8988T (cell line): ENCODE measurements around the gene BSN.

Experiments
- DNase-seq: peaks from one replicate; pipeline ENCODE4 v3.0.0; 2011

Gene BSN

DNA sequence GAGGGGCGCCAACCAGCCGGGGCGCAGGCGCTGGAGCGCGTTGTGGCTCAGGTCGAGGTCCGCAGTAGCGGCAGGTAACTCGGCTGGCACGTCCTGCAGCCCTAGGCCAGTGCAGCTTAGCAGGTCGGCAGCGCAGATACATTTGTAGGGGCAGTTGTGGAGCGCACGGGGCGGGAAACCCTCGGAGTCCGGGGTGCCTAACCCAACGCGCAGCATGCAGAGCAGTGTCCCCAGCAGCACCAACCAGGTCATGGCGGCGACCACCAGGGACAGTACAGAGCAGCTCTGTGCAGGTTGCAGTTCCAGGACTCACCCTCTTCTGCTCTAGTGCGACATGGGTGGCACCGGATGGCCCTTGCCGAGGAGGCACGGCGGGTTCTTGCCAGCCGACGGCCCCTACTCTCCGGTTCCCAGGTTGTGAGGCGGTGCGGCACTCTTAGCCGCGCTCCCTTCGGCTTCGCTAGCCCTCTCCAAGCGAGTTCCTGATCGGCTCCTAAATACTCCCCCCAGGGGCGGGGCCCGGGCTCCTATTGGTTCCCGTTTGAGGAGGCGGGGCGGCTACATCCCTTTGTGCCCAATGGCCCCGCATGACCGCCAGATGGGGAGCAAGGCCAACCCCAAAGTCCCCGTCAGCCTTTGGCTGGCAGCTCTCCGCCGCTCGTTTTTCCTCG lies 165.1 kb downstream of the BSN start, which contains the start of gene AMIGO3:
TSS of gene AMIGO3 (minus strand) at position 471 of the 671 bp plus-strand sequence. CDS start at position 252, 219 bp downstream.
- peak; percentile 100 for DNase-seq
